Fibroblast of villous mesenchyme (primary cell): ENCODE results near the gene TCF21. TPM values are rescaled to one million over a fixed set of nuclear protein-coding genes. Genes with fewer than 3 reads are reported as not detected.

ENCODE experiments used
- DNase-seq: peaks from one replicate; pipeline ENCODE4 v3.0.0-alpha.2; 2010; ENCODE audit warnings: low read depth
- H3K4me3 ChIP-seq: 2 replicates; pipeline ENCODE4 v1.5.1; 2011; ENCODE audit warnings: low read depth, mild to moderate bottlenecking, low read length
- total RNA-seq: library from RNA; depleted of rRNA; stranded (reverse); fragments of >200 nt; gene quantifications from 2 replicates; pipeline ENCODE4 v1.2.3, GENCODE V29; 2012
- TF ChIP-seq, protein P1 (sequence below): IDR thresholded peaks from 2 replicates; pipeline ENCODE4 v1.5.1; 2012; ENCODE audit warnings: low read depth, mild to moderate bottlenecking, low read length; ENCODE audit not compliant: insufficient read depth

TCF21 gene
- total RNA-seq, 1 donor, result under 0.01 TPM

- TF ChIP-seq, protein P1, sequence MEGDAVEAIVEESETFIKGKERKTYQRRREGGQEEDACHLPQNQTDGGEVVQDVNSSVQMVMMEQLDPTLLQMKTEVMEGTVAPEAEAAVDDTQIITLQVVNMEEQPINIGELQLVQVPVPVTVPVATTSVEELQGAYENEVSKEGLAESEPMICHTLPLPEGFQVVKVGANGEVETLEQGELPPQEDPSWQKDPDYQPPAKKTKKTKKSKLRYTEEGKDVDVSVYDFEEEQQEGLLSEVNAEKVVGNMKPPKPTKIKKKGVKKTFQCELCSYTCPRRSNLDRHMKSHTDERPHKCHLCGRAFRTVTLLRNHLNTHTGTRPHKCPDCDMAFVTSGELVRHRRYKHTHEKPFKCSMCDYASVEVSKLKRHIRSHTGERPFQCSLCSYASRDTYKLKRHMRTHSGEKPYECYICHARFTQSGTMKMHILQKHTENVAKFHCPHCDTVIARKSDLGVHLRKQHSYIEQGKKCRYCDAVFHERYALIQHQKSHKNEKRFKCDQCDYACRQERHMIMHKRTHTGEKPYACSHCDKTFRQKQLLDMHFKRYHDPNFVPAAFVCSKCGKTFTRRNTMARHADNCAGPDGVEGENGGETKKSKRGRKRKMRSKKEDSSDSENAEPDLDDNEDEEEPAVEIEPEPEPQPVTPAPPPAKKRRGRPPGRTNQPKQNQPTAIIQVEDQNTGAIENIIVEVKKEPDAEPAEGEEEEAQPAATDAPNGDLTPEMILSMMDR, result no peak
- no peak overlapping the region for H3K4me3 ChIP-seq
- DNase-seq, result no peak
Observed at GRCh38 chr6:133887156-133887879, 1.6 kb upstream of the TCF21 start.

DNA sequence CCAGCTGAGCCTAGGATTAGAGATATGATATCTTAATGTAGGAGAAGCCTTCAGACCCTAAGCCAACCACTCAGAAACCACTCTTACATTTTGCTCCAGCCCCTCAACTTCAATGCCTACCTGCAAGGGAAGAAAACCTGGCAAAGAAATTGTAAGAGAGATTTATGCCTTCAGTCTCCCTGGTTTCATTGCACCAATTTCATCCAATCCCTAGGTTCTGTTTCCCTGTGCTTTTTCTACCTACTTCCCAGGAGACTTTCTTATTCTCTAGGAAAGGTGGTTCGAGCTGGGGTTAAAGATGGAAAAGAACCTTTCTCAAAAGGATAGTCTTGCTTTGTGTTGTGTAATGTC, 1.1 kb upstream of the TCF21 start:
- DNase-seq, result no peak
- no peak overlapping the region for H3K4me3 ChIP-seq
- TF ChIP-seq, protein P1, result no peak

DNA sequence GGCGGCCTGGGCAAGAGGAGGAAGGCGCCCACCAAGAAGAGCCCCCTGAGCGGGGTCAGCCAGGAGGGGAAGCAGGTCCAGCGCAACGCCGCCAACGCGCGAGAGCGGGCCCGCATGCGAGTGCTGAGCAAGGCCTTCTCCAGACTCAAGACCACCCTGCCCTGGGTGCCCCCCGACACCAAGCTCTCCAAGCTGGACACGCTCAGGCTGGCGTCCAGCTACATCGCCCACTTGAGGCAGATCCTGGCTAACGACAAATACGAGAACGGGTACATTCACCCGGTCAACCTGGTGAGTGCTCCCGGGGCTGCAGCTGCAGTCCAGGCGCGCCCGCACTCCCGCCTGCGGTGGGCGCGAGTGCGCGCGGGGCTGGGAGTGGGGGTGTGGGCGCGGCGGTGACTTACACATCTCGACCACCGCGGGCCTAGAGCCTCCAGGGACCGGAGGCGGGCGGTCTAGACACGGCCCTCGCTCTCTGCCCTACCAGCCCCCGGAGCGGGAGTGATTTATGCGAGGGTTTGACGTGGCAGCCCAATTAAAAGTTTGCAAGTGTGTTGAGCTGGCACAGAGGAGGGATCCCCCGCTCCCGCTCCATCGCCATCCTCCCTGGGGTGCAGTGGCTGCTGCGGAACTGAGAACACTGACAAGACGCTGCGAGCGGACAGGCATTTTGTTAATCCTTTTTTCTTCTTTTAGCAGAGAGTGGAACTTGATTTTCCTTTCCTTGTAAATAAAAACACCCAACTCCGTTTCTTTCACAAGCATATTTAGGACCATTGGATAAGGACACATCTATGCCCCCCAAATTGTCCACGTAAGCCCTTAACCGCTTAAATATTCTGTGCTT, 867 bp downstream of the TCF21 start:
- TF ChIP-seq, protein P1, result peak; percentile 18
- peak overlapping the region; percentile 79 for H3K4me3 ChIP-seq
- peak; percentile 59 for DNase-seq

GRCh38 chr6:133890711-133891148, 1.8 kb downstream of the TCF21 start:
- no peak for DNase-seq
- TF ChIP-seq, protein P1, result no peak
- peak overlapping the region; percentile 79 for H3K4me3 ChIP-seq

DNA sequence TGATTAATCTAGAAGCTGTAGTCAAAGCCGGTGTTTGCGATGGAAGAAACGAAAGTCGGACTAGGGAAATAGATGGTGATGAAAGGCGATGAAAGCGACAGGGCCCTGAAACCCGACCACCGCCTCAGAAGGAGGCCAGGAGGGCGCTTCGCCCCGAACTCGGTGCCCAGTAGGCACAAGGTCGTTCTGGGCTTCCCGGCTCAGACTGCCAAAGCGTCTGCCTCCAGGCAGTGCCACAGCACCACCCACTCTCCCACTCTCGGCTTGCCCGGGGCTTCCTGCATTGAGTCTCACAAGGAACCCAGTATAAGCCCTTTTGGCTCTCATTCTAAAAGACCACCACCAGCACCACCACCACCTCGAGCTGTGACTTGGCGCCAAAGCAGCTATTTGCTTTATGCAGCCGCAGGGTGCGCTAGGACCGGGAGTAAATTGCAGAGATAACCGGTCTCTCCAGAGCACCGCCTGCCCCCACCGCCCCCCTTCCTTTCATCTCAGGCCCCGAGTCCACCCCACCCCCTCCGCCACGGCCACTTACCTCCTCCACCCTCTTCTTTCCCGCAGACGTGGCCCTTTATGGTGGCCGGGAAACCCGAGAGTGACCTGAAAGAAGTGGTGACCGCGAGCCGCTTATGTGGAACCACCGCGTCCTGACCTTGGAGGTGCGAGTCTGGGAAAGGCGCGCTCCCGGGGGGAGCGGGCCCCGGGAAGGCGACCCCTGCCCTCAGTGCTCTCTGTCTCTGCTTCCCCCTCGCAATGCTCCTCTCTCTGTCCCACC, 2.4 kb downstream of the TCF21 start:
- peak; percentile 45 for DNase-seq
- H3K4me3 ChIP-seq, result peak overlapping the region; percentile 79
- TF ChIP-seq, protein P1, result no peak

DNA sequence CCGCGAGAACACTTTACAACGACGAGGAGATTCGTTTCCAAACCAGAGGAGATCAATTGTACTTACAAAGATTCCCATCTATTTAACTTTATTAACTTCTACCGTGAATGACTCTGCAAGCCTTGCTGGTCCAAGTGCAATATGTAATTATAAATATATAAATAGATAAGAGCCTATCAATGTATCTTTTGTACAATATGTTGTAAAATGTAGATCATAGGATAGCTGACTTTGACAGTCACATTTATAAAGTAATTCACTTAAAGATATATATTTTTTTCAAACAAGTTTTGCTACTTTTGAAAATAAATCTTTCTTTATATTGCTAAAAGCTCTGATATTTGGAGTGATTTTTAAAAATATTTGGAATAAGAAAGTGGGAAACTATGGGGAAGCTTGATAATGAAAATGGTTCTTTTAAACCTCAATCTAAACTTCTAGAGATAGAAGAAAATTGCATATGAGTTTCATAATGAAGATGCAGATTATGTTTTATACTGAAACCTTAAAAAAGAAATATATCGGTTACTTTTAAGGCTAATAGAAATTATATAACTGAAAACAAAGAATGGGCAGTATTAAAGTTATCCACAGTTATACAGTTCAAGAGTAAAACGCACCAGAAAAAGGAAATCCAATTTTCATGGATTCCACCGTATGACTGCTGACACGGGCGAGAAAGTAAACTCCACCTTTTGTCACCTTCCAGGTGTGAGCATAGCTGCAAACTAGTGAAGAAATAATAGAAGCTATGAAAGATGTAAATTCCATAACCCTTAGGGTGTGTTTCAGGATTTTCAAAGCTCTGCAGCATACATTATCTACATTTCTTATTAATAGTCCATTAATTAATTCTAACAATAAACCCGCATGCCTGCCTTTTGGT, 3.3 kb downstream of the TCF21 start:
- no peak for DNase-seq
- TF ChIP-seq, protein P1, result no peak
- H3K4me3 ChIP-seq, result peak overlapping the region; percentile 79
